HG03135 (cell line): ENCODE measurements around the gene AP1G2.

ENCODE experiments used
- ATAC-seq: cut with Tn5 transposase; IDR thresholded peaks from one replicate; pipeline ENCODE4 v1.9.1; 2021; ENCODE audit warnings: mild to moderate bottlenecking, moderate library complexity; ENCODE audit not compliant: unreplicated experiment

AP1G2 gene

DNA sequence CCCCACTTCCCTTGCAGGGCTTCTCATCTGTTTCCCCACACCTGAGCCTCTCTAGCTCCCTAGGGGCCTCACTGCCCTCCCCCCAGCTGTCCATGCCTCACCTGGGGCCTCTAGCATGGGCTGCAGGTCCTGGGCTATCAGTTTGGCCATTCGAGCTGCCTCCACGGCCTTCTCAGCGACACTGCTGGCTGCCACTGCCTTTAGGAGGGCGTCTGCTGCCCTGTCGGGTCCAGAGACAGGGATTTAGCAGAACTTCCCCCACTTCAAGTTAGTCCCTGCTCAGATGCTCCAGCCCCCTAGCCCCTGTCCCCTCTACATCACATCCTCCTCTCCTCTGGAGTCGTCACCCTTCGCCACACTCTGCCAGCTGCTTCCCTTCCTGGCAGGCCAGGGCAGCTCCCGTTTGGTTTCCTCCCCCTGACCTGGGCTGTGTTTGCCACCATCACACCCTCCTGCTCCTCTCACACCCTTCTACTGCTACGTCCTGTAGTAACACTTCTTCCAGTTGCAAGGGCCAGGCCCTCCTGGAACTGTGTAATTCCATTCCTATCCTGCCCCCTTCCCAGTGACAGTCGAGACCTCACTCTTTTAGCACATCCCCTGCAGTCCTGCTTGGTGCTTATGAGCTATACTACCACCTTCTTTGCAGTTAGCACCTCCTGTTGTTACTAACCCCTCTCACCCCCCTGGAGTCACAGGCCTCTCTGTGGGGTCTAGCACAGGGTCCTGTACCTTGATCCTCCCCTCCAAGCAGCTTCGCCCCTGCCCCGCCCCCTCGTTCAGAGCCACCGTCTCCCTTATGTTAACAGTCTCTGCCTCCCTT, 4.3 kb upstream of the AP1G2 start:
- ATAC-seq = no peak

DNA sequence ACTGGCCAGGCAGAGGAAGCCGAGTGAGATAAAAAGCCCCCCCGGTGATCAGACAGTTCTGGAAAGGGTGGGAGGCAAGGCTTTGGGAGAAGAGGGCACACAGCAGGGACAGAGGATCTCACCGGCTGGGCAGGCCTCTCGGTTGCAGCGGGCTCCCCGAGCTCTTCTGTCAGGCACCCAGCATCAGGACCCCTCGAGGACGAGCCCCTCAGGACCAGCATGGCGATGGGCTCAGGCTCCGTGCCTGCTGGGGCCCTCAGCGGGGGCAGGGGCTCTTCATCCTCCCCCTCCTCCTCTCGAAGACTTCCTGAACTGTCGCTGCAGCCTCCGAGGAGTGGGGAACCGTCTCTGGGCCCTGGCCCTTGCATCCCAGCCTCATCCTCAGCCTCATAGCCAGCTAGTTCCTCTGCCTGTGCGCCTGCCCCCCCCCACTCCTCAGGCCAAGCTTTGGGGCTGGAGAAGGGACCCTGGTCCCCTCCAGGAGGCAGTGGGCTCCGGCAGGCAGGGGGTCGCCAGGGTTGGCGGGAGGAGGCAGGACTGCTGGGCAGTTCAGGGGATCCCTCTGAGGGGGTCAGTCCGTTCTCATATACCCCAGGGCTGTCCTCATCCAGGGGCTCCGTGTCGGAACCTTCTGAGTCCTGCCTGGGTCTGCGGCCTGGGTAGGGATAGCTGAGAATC, 3.4 kb upstream of the AP1G2 start:
- ATAC-seq = no peak

DNA sequence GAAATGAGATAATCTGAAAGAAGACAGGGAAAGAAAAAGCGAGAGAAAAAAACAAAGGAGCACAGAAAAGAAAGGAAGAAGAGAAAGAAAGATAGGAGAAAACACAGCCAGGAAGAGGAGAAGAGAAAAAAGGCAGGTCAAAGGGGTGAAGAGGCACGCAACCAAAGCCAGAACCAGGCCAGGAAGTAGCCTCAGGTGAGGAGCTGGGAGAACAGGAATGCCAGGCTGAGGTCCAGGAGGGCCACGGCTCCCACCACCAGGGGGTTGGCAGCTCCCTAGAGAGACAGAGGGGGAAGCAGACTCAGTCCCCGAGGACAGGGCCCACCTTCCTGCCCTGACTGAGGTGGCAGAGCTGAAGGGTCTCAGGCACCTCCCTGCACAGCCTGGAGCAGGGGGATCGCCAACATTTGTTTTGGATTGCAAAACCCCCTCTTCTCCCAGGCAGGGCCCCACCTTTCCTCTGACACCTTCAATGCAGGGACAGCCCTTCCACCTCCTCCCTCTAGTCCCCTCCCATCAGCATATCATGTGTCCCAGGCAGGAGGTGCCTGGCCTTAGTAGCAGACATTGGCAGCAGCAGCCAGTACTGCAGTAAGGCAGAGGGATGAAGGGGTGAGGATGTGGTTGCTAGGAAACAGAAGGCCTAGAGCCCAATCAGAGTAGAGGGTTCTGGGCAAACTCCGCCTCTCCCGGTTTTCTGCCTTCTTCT, 2.0 kb upstream of the AP1G2 start:
- ATAC-seq = no peak

DNA sequence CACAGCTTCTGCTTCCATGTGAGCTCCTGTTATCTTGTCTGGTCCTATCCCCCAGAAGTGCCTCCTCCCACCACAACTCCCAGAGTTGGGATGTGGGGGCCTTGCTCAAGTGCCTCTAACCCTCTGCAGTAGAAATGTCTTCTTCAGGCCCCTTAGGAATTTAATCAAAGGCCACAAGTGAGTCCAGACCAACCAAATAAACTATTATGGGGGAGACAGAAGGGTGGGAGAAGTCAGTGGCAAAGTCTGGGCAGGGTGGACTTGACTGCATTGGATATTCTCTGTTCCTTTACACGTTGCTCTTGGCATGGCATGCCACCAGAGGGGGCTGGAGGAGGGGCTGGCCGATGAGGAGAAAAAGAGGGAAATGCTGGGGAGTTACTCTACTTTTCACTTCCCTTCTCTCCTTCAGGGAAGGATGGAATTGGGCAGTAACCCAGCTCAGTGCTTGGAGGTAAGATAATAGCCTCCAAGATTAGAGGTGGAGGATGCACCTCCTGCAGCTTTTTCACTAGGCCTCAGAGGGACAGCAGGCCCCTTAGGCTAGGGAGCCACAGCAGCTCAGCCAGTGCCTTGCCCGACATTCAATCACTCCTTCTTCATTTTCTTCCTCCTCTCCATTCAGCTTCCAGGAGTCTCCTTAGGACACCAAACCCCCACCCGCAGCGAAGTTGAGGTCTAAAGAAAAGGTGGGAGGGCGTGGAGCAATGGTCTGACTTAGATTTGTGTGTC, 1.2 kb upstream of the AP1G2 start:
- no peak for ATAC-seq

DNA sequence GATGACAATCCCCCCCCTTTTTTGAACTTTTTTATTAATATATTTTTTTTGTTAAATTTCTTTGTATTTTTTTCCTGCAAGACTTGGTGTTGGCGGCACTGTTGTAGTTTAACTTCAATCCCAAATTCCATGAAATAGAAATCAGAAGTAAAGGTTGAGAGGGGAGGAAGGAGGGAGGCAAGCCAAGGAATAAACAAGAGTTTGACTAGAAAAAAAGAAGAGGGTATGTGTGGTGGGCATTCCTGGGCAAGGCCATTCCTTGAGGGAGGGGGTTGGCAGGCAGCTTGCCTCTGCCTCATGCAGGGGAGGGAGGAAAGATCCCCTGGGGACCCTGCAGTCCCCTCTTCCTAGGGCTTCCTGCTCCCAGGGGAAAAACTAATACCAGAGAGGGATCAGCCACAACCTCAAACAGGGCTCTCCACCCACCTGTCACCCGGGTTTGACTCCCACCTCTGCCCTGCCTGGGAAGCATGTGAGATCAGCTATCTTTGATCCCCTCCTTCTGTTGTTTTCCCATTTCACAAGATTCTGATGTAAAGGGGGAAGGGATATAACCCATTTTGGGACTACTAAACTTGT, 519 bp upstream of the AP1G2 start:
- ATAC-seq = no peak

DNA sequence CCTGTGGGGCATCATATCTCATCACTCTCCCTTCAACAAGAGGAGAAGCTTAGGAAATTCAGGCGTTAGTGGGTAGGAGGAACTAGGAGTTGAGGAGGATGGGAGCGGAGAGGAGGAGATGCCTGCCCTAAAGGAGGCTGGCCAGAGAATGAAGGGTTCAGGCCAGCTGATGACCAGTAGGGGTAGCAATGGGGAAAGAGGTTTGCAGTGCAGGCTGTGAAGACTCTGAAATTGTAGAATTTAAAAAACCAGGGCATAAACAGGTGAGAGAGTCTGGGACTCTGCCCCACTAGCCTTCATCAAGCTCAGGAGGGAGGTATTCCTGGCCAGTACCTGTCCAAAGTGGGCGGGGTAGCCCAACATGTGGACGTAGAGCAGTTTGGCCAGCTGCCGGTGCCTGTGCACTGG, 809 bp downstream of the AP1G2 start:
- no peak for ATAC-seq

DNA sequence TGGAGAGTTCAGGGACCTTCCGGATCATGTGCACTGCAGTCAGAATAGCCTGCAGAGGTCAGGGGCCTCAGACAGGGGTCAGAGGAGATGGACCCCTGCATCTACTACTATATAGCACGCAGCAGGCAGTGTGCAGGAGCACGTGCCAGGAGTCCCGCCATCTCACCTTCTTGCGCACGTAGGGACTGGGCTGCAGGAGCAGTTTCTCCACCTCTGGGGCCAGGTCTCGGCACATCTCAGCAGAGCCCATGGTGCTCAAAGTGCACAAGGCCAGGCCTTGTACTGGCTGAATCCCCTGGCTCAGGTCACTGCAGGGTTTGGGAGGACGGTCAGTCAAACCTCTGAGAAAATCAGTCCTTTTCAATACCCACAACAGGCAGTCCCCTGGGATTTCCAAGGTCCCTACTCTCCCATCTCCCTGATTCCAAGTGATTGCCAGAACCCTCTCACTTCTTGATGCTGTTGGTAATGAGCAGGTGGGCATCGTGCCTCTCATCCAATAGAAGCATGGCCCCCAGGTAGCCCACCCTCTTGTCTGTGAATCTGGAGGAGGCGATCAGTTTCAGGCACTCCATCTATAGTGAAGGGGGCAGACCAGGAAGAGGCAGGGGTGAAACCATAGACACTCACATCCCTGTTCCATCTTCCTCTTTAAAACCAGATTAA, 1.3 kb downstream of the AP1G2 start:
- no peak for ATAC-seq

DNA sequence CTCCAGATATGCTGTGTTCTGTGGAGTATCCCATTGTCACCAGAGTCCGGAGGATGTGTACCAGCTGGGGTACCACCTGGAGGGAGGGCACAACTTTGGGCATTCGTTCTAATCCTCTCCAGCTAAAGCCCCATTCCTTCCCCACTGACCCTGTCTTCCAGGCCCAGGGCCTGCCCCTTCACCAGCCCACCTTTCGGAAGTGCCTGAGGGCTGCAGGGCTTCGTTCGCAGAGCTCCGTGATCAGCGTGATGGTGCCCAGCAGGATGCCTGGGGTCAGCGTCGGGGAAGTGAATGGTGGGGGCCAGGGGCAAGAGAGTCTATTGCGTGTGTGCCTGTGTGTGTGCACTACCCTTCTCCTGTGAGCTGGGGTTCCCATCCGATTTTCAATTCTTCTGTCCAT, 2.0 kb downstream of the AP1G2 start:
- no peak for ATAC-seq

DNA sequence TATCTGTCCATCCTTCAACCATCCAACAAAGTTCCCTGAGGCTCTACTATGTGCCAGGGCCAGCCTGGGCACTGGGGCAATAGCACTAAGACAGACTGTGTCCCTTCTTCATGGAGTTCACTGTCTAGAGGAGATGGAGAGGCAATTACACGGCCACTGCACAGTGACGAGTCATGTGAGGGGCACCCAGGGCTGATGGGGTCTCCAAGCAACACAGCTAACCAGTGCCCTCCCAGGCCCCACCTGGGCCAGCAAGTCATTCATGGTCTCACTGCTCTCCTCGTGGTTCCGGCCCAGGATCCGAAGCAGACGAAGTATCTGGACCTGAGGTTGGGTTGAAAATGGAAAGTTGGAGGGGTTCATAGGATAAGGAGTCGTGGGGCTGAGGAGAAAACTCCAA, 2.7 kb downstream of the AP1G2 start:
- ATAC-seq = no peak

DNA sequence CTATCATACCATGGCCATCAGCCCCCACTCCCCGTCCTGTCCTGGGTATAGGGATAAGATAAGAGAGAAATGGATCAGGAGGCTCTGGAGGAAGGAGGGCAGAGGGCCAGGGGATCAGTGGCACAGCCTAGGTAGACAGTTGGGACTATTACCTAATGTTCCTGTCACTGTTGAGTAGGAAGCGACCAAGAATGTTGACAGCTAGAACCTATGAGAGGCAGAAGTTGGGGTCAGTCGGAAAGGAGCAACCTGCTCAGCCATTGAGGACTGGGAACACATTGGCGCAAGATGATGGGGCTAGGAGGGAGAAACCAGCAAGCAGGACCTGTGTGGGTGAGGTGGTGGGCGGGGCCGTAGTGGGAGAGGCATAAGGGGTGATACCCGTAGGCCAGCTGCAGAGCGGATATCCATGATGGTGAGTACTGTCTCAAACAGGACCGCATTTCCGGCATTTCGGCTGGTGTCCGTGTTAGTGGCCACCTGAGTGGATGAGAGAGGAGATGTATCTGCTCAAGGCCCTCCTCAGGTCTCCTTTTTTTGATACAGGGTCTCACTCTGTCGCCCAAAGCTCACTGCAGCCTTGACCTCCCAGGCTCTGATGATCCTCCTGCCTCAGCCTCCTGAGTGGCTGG, 3.3 kb downstream of the AP1G2 start:
- ATAC-seq = no peak

DNA sequence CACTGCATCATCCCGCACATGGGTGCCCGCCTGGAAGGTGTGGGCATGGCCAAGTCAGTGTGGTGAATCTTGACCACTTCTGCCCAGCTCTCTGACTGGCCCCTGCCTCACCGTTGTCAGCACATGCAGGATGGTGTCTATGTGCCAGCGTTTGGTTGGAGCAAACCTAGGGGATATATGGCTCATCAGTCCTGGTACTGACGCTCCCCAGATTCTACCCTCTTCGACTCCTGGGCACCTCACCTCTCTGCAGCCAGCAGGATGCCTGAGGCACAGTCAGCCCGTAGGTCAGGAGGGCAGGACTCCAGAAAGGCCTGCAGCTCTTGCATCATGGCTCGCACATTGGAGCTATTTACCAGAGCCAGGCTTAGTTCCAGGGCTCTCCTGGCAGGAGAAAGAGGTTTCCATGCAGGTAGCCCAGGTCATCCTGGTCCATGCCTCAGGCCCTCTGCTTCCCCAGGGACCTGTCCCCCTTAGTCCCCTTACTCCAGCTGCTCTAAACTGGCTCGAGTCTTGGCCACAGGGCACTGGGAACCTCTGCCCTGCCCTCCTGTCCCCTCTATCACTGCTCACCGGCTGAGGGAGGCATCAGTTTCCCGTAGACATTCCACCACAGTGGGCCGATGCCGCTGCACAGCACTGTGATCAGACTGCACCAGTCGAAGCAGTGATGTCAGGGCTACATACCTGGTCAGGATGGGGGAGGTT, 4.0 kb downstream of the AP1G2 start:
- ATAC-seq = no peak

DNA sequence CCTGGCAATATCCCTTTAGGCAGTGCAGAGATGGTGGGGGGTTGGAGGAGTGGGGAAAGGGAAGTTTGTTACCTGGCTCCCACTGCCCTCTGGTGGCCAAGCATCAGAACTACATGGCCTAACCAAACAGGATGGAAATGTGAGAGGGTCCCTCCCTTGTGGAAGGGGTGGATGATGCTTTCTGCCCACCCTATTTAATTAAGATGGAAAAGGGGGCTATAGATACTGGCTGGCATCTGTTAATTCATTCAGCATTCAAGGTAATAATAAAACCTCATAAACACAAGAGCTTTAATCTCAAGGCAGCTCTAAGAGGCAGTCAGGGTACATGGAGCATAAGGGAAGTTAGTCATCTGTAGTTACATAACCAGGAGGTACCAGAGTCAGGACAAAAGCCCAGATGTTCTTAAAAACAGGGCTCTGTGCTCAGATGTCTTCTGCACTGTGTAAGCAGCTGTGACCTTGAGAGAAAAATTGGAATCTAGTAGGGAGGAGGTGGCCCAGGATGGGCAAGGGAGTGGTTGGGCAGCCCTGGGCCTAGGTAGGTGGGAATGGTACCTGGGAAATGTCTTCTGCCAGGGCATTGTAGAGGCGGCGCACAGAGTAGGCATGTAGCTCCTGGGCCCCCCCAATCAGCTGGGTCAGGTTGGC, 4.6 kb downstream of the AP1G2 start:
- ATAC-seq = no peak

DNA sequence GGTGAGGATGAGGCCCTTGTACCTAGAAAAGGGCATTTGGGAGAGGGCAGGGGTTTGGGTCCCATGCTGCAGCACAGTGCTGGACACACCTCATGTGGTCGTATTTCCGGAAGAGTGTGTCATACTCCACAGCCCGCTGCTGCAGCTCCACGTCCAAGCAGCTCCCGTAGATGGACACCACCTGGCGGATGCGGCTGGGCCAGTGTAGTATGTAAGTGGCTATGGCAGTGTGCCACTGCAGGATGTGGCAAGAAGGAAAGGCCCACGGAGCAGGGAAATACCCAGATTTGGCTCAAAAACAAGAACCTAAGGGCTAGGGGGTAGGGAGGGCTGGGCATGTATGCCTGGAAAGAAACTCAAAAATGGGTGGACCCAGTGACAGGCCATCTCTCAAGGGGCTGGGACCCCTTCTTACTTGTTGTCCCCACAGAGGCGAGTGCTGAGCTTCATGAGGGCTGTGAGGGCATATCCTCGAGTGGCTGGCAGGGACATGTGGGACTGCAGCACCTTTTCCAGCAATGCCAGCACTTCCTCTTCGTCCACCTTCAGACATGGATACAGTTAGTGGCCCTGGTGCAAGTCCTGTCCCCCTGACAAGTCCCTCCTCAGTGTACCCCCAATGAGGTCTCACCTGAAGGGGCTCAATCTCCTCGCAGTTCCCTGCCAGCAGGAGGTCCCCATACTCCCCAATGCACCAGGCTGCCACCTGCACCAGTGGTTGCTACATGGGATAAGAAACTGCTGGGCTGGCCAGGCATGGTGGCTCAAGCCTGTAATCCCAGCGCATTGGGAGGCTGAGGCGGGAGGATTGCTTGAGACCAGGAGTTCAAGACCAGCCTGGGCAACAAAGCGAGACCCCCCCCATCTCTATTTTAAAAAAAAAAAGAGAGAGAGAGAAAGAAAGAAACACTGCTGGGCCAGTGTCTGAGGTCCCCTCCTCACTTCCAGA, 5.4 kb downstream of the AP1G2 start:
- ATAC-seq = no peak

DNA sequence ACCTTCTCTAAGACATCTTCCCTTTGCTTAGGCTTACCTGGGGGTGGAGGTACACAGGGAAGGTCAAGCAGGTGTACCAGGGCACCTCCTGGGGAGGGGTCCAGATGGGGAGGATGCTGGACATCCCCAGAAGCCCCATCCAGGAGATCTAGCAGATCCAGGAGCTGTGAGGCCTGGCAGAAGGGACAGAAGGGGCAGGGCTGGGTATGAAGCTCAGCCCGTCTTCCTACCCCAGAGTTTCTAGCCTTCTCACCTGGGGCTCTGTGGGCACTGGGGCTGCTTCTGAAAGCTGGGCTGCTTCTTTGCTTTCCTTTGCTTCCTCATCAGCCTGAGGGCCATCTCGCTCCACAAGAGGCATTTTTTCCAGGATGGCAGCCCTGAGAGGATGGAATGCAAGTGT, 6.3 kb downstream of the AP1G2 start:
- ATAC-seq = no peak

DNA sequence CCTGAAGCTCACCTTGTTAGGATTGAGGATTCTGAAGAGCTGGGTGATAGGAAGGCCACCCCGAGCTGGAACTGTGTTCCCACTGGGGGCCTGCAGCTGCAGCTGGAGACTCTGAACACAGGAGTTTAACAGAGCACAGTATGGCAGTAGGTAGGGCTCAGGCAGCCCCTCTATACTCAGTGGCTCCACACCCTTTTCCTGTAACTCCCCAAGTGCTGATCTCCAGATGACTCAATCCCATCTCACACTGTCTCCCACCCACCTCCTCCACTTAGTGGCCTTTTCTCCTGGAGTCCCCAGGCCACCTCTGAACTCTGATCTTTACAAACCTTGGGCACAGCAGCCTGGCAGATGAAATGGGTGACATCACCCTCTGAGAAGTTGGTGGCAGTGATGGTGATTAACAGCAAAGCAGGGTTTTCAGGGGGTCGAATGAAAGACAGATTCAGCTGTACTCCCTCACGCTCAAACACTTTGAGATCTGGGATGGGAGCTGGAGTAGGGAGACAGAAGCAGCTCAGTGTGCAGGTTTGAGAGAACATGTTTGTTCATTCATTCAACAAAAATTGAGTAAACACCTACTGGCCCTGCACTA, 7.6 kb downstream of the AP1G2 start:
- no peak for ATAC-seq

DNA sequence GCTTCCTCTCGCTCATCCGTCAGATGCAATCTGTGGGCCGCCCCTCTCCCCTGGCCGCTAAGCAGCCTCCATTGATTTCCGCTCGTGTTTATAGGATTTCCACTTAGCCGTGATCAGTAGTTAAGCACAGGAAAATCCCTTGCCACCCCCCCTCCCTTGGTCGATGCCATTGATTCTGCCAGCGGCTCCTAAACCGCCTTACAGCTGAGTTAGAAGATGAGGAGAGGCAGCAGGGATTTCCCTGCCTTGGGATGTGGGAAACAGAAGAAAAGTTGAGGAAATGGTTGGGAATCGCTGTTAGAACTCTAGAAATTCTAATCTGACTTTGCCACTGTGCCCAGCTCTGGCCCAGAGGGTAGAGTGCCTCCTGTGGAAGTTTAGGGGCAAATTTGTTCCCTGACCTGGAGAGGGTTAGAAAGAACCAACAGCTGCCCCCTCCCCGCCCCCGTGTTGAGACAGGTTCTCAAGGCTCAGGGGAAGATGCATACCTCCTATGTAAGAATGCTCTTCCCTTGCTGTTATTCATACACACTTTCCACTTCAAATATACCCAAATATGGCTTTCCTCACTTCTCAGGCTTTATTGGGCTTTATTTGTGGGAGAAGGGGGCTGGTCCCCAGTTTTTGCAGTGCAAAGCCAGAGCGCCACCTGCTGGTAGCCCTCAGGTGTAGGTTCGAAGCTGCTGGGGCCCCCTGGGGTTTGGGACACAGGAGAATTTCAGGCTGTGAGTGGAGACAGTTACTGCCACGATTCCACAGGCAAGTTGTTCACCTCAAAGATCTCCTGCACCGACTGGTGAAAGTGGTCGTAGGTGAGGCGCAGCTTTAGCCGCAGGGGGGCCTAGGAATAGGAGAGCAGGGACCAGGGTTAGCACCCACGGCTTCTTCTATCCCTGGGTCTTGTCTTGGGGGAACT, 8.3 kb downstream of the AP1G2 start:
- ATAC-seq = no peak
